Measurements from ENCODE around the gene KIF1A. TPM values are rescaled to one million over a fixed set of nuclear protein-coding genes. Genes with fewer than 3 reads are reported as not detected.
A peak's percentile ranks its signal among the peaks of the same experiment; 100 is the strongest.

The KIF1A gene
- total RNA-seq, 1 donor from 2014 or later: 29.9 TPM

- Mint-ChIP-seq H3K36me3 (no peaks in the 10 kb centered on the region), H3K27ac (no peak overlapping the region), H3K4me1 (peaks cover 5% of the 10 kb centered on the region), H3K4me3 (no peak overlapping the region), H3K27me3 (ENCODE audit: insufficient read depth, low read depth) (peaks cover 36% of the 10 kb centered on the region), H3K9me3 (no peaks in the 10 kb centered on the region)
- Histone ChIP-seq H3K36me3 (no peaks in the 10 kb centered on the region), H3K4me2 (no peak overlapping the region), H2AFZ (replicated peaks) (no peak overlapping the region), H4K20me1 (ENCODE audit: low read depth) (no peaks in the 10 kb centered on the region), H3F3A (ENCODE audit: low read depth) (peaks cover 24% of the 10 kb centered on the region), H3K27me3 (peaks cover 100% of the 10 kb centered on the region), H3K9ac (no peak overlapping the region), H3K79me2 (ENCODE audit: low read depth) (no peaks in the 10 kb centered on the region), H3K4me3 (no peak overlapping the region), H3K4me1 (peaks cover 4% of the 10 kb centered on the region), H3K27ac (no peak overlapping the region), H3K9me3 (ENCODE audit: low read depth) (no peaks in the 10 kb centered on the region)
- TF ChIP-seq EZH2phosphoT487 (IDR thresholded peaks at IDR 0.05): no peak
- TF ChIP-seq EZH2 (IDR thresholded peaks at IDR 0.05): no peak
- TF ChIP-seq CTCF (IDR thresholded peaks at IDR 0.05): no peak
- DNase-seq (ENCODE audit: low spot score): no peak
Measured at GRCh38 chr2:240825476-240825875, 5.5 kb upstream of the KIF1A start.

GRCh38 chr2:240823449-240824336, 3.7 kb upstream of the KIF1A start:
- Histone ChIP-seq H3K27me3 (peaks cover 95% of the 10 kb centered on the region), H3K4me3 (no peak overlapping the region), H3K27ac (no peak overlapping the region), H3K4me1 (peaks cover 8% of the 10 kb centered on the region), H3K36me3 (no peaks in the 10 kb centered on the region), H4K20me1 (ENCODE audit: low read depth) (peaks cover under 1% of the 10 kb centered on the region), H3K9me3 (ENCODE audit: low read depth) (no peaks in the 10 kb centered on the region), H3F3A (ENCODE audit: low read depth) (peaks cover 29% of the 10 kb centered on the region), H2AFZ (replicated peaks) (no peak overlapping the region), H3K4me2 (no peak overlapping the region), H3K79me2 (ENCODE audit: low read depth) (peaks cover 11% of the 10 kb centered on the region), H3K9ac (no peak overlapping the region)
- Mint-ChIP-seq H3K9me3 (no peaks in the 10 kb centered on the region), H3K27ac (no peak overlapping the region), H3K4me3 (no peak overlapping the region), H3K27me3 (ENCODE audit: insufficient read depth, low read depth) (peaks cover 36% of the 10 kb centered on the region), H3K4me1 (peaks cover 5% of the 10 kb centered on the region), H3K36me3 (no peaks in the 10 kb centered on the region)
- TF ChIP-seq EZH2phosphoT487 (IDR thresholded peaks at IDR 0.05) (no peak), CTCF (IDR thresholded peaks at IDR 0.05) (no peak), EZH2 (IDR thresholded peaks at IDR 0.05) (no peak)
- DNase-seq (ENCODE audit: low spot score): no peak

GRCh38 chr2:240822280-240822847, 2.3 kb upstream of the KIF1A start:
- H3F3A ChIP-seq (ENCODE audit: low read depth): peaks cover 29% of the 10 kb centered on the region
- no peak overlapping the region for H3K4me2 ChIP-seq
- H4K20me1 ChIP-seq (ENCODE audit: low read depth): peaks cover 14% of the 10 kb centered on the region
- no peaks in the 10 kb centered on the region for H3K36me3 ChIP-seq
- peaks cover 87% of the 10 kb centered on the region for H3K27me3 ChIP-seq
- no peak overlapping the region for H3K4me3 ChIP-seq
- peaks cover 13% of the 10 kb centered on the region for H3K4me1 ChIP-seq
- Mint-ChIP-seq H3K9me3 (no peaks in the 10 kb centered on the region), H3K27ac (no peak overlapping the region), H3K36me3 (no peaks in the 10 kb centered on the region), H3K4me1 (peaks cover 8% of the 10 kb centered on the region), H3K4me3 (peak overlapping the region; percentile 51), H3K27me3 (ENCODE audit: insufficient read depth, low read depth) (peaks cover 33% of the 10 kb centered on the region)
- no peak for TF ChIP-seq EZH2phosphoT487 (IDR thresholded peaks at IDR 0.05)
- TF ChIP-seq EZH2 (IDR thresholded peaks at IDR 0.05): no peak
- TF ChIP-seq CTCF (IDR thresholded peaks at IDR 0.05): no peak
- no peak overlapping the region for H3K9ac ChIP-seq
- H3K9me3 ChIP-seq (ENCODE audit: low read depth): no peaks in the 10 kb centered on the region
- no peak overlapping the region for H3K27ac ChIP-seq
- H2AFZ ChIP-seq (replicated peaks): no peak overlapping the region
- no peak for DNase-seq (ENCODE audit: low spot score)
- peaks cover 24% of the 10 kb centered on the region for H3K79me2 ChIP-seq (ENCODE audit: low read depth)
